Adipose tissue (tissue), 3 donors: ENCODE data around the gene ADARB2. TPM values are rescaled to one million over a fixed set of nuclear protein-coding genes. Genes with fewer than 3 reads are reported as not detected.

Experiments used
- H3K27ac ChIP-seq: one replicate; pipeline ENCODE4 v1.5.1; 2013; ENCODE audit warnings: low read depth, low read length
- WGBS, 3 donors: extraction: QIAGEN DNeasy Blood & Tissue Kit; methylation state at CpG; one replicate each; pipeline ENCODE4 v1.1.7; 2013; 5-methylcytosine and 5-hydroxymethylcytosine counted together
- polyA plus RNA-seq, 3 donors: library from polyadenylated mRNA; stranded (reverse); fragments of 200-250 nt; gene quantifications; one replicate each; pipeline ENCODE4 v1.2.3, GENCODE V29; 2013
- donor health status: healthy with polysubstance abuse.
- donor health status: Bipolar disorder and iron deficiency.
- donor health status: healthy.

ADARB2 gene
- polyA plus RNA-seq, 3 donors = 0.31 to 1.9 (median 0.56) TPM

GRCh38 chr10:1132584-1132983 lies 604.7 kb downstream of the ADARB2 start:
- 85 to 93% (median 86%) methylated on average over 10 of the region's 10 CpGs for WGBS, 3 donors
- H3K27ac ChIP-seq = no peak overlapping the region

DNA sequence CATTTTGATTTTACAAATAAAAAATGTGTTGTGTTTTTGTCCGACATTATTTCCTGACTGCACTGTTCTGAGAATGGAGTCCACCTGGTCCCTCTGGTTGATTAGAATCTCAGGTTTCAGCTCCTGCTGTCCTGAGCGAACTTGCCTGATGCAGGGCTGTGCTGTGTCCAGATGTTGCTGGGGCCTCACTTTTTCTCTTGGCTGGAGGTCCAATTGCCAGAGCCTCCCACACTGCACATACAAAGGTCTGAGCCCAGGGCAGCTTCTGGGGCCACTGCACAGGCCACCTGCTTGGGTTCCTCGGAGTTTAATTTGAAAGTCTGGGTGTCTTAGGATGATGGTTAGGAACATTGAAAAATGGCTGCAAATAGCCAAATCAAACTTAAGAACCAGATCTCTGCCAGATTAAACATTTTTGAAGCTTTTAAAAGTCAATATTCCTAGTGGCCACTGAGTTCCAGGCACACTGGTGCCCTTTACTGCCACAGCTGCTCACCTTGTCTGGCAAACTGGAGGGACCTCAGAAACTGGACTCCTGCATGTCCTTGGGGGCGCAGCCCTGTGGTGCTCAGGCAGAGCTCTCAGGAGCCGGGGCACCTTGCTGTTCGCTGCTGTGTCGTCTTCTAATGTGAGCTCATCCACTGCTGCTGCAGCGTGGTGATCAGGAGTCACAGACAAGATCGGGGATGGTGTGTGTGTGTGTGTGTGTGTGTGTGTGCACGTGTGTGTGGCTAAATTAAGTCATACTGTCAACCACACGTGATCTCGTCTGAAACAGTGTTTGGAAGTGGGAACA lies 606.1 kb downstream of the ADARB2 start:
- WGBS, 3 donors = 93 to 97% (median 96%) methylated on average over 12 of the region's 12 CpGs
- no peak overlapping the region for H3K27ac ChIP-seq

DNA sequence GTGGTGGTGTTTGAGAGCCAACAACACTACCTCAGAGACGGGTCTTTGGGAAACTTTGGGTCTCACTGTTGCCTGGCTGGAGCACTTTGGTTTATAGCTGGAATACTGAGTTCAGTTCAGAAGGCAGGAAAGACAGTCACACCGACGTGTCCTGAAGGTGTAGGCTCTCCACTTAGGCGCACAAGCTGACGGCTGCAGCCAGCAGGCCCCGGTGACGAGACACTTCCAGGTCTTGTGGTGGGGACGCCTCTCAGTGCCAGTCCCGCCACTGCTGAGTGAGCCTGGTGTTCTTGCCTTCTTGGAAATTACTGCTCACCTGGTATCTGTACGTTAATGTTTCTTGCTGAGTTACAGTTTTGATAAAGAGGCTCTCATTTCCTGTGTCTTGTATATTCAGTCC lies 607.1 kb downstream of the ADARB2 start:
- WGBS, 3 donors = 95 to 97% (median 96%) methylated on average over 10 of the region's 10 CpGs
- H3K27ac ChIP-seq = no peak overlapping the region

GRCh38 chr10:1128649-1129048 lies 608.7 kb downstream of the ADARB2 start:
- 96 to 98% (median 97%) methylated on average over 21 of the region's 21 CpGs for WGBS, 3 donors
- no peak overlapping the region for H3K27ac ChIP-seq

- 69 to 86% (median 84%) methylated on average over 2 of the region's 2 CpGs for WGBS, 3 donors
- H3K27ac ChIP-seq = no peak overlapping the region
These were observed 609.2 kb downstream of the ADARB2 start for GRCh38 chr10:1128115-1128514.

GRCh38 chr10:1127629-1128028 lies 609.7 kb downstream of the ADARB2 start:
- 90 to 94% (median 93%) methylated on average over 15 of the region's 15 CpGs for WGBS, 3 donors
- H3K27ac ChIP-seq = no peak overlapping the region
